GM12878 (cell line): Measurements from ENCODE around the gene ZNF397. TPM values are rescaled to one million over a fixed set of nuclear protein-coding genes. Genes with fewer than 3 reads are reported as not detected.

Source experiments
- ATAC-seq: fragments of 200-7000 bp; cut with Tn5 transposase; 3 replicates; pipeline ENCODE4 v1.9.1; 2020; ENCODE audit warnings: mild to moderate bottlenecking, moderate library complexity
- BruUV-seq: library from RNA; stranded (reverse); fragments of 400-500 nt; replicated peaks from 2 replicates; lab custom pipeline; 2021; lab: Mats Ljungman, UMichigan
- CTCF ChIA-PET: fragments of 300-600 bp; sonication (Branson Sonifier 250); formaldehyde crosslinking; extraction: SDS; loops from one replicate; lab custom pipeline; 2021; ENCODE audit warnings: inconsistent platforms; lab: Yijun Ruan, JAX
- POLR2A ChIA-PET: fragments of 350-600 bp; formaldehyde crosslinking; extraction: SDS; loops from one replicate; lab custom pipeline; 2021; ENCODE audit warnings: inconsistent platforms; lab: Charles Lee
- RAD21 ChIA-PET: fragments of 300-600 bp; sonication (Branson Sonifier 250); formaldehyde crosslinking; loops from one replicate; lab custom pipeline; 2023; ENCODE audit warnings: antibody characterized with exemption; ENCODE audit not compliant: unreplicated experiment; lab: Charles Lee
- SMC1A ChIA-PET: fragments of 300-600 bp; sonication (Branson Sonifier 250); formaldehyde crosslinking; loops from one replicate; lab custom pipeline; 2023; ENCODE audit not compliant: unreplicated experiment, uncharacterized antibody; lab: Charles Lee
- DNase-seq: peaks from one replicate; pipeline ENCODE4 v3.0.0-alpha.2; 2011; ENCODE audit warnings: low read depth, low spot score
- FAIRE-seq: peaks from 3 replicates; lab custom pipeline; 2011; peaks lifted over from hg19 to GRCh38; lab: Jason Lieb, UNC
- H2AFZ ChIP-seq: 2 replicates; pipeline ENCODE4 v1.6.0; 2011; ENCODE audit warnings: low read depth, low read length, control low read depth; ENCODE audit not compliant: control insufficient read depth
- H3K27ac ChIP-seq: 2 replicates; pipeline ENCODE4 v1.5.1; 2011; ENCODE audit warnings: control low read depth; ENCODE audit not compliant: control insufficient read depth, insufficient read depth
- H3K27me3 ChIP-seq, 2 experiments: replicated peaks in 1 of 2; 2 replicates each; pipeline versions ENCODE4 v1.6.0 to v1.6.1; 2011; ENCODE audit warnings: low read length in 1 of 2; ENCODE audit not compliant: control insufficient read depth in 2 of 2, insufficient read depth in 2 of 2
- H3K36me3 ChIP-seq, 2 experiments: 2 replicates each; pipeline ENCODE4 v1.5.1; 2011; ENCODE audit warnings: low read length in 1 of 2; ENCODE audit not compliant: control insufficient read depth in 2 of 2, insufficient read depth in 2 of 2
- H3K4me1 ChIP-seq: 2 replicates; pipeline ENCODE4 v1.6.1; 2011; ENCODE audit warnings: mild to moderate bottlenecking, low read length, moderate library complexity, mixed read lengths; ENCODE audit not compliant: control insufficient read depth, insufficient read depth
- H3K4me2 ChIP-seq: 2 replicates; pipeline ENCODE4 v1.6.0; 2011; ENCODE audit warnings: control low read depth; ENCODE audit not compliant: control insufficient read depth, insufficient read depth
- H3K4me3 ChIP-seq: fragments of 200-600 bp; sonication (generic); 2 replicates; pipeline ENCODE4 v1.5.1; 2016
- H3K79me2 ChIP-seq: 2 replicates; pipeline ENCODE4 v1.6.0; 2011; ENCODE audit warnings: low read length; ENCODE audit not compliant: control insufficient read depth, insufficient read depth
- H3K9ac ChIP-seq: 2 replicates; pipeline ENCODE4 v1.8.0; 2011; ENCODE audit warnings: low read length, control low read depth, mixed read lengths; ENCODE audit not compliant: control insufficient read depth, insufficient read depth
- H3K9me3 ChIP-seq: replicated peaks from 3 replicates; pipeline ENCODE4 v1.5.1; 2011; ENCODE audit warnings: mild to moderate bottlenecking, low read length; ENCODE audit not compliant: control insufficient read depth, insufficient read depth
- H4K20me1 ChIP-seq: 2 replicates; pipeline ENCODE4 v1.6.0; 2011; ENCODE audit not compliant: control insufficient read depth, insufficient read depth
- CEBPB ChIP-seq, 2 experiments: fragments of 150-350 bp in 1 of 2; IDR thresholded peaks; 2 replicates each; pipeline ENCODE4 v1.6.1; 2012 to 2014; ENCODE audit warnings: low read depth in 2 of 2, low read length in 2 of 2, borderline replicate concordance in 1 of 2, inconsistent platforms in 1 of 2
- EZH2 ChIP-seq: IDR thresholded peaks from 2 replicates; pipeline ENCODE4 v1.6.1; 2012; ENCODE audit warnings: low read depth, mild to moderate bottlenecking, control low read depth, inconsistent platforms, low read length, borderline replicate concordance; ENCODE audit not compliant: control insufficient read depth
- KDM1A ChIP-seq: fragments of 200-600 bp; sonication (generic); IDR thresholded peaks from 2 replicates; pipeline ENCODE4 v1.6.1; 2016; ENCODE audit warnings: borderline replicate concordance
- KLF5 ChIP-seq: fragments of 450-650 bp; IDR thresholded peaks from 2 replicates; pipeline ENCODE4 v1.6.1; 2014; ENCODE audit warnings: mild to moderate bottlenecking; ENCODE audit not compliant: partially characterized antibody
- NFYB ChIP-seq: IDR thresholded peaks from 2 replicates; pipeline ENCODE4 v1.6.1; 2011; ENCODE audit warnings: low read depth, mild to moderate bottlenecking, low read length, improper control_type of control experiment, moderate library complexity; ENCODE audit not compliant: insufficient read depth
- NRF1 ChIP-seq: conservative IDR thresholded peaks from 2 replicates; pipeline ENCODE4 v1.6.1; 2011; ENCODE audit warnings: mild to moderate bottlenecking, low read depth, low read length, improper control_type of control experiment
- PAX5 ChIP-seq: IDR thresholded peaks from 2 replicates; pipeline ENCODE4 v1.6.1; 2011; ENCODE audit warnings: low read depth, low read length, borderline replicate concordance
- PBX3 ChIP-seq: IDR thresholded peaks from 2 replicates; pipeline ENCODE4 v1.6.1; 2011; ENCODE audit warnings: mild to moderate bottlenecking, low read depth, low read length, moderate library complexity; ENCODE audit not compliant: insufficient replicate concordance
- PKNOX1 ChIP-seq: fragments of 450-650 bp; IDR thresholded peaks from 2 replicates; pipeline ENCODE4 v1.6.1; 2016; ENCODE audit warnings: mild to moderate bottlenecking
- POU2F2 ChIP-seq: IDR thresholded peaks from 3 replicates; pipeline ENCODE4 v1.6.1; 2011; ENCODE audit warnings: low read depth, mild to moderate bottlenecking, low read length, borderline replicate concordance
- RBBP5 ChIP-seq: fragments of 200-600 bp; sonication (generic); conservative IDR thresholded peaks from 2 replicates; pipeline ENCODE4 v1.6.1; 2016
- RFX5 ChIP-seq: IDR thresholded peaks from 2 replicates; pipeline ENCODE4 v1.6.1; 2011; ENCODE audit warnings: low read depth, low read length, improper control_type of control experiment
- ZNF207 ChIP-seq: fragments of 450-650 bp; IDR thresholded peaks from 2 replicates; pipeline ENCODE4 v1.6.1; 2014; ENCODE audit warnings: antibody characterized with exemption, mild to moderate bottlenecking, borderline replicate concordance
- ZNF217 ChIP-seq: fragments of 450-650 bp; IDR thresholded peaks from 2 replicates; pipeline ENCODE4 v1.6.1; 2017; ENCODE audit warnings: antibody characterized with exemption, mild to moderate bottlenecking
- ZNF274 ChIP-seq: IDR thresholded peaks from one replicate; pipeline ENCODE4 v1.8.0; 2011; ENCODE audit not compliant: insufficient read length, insufficient read depth
- WGBS: methylation state at CpG from one replicate; pipeline ENCODE4 v1.1.6; 2016; ENCODE audit warnings: low lambda C conversion rate; ENCODE audit not compliant: insufficient replicate concordance, insufficient coverage; ENCODE audit errors: missing lambda C conversion rate; 5-methylcytosine and 5-hydroxymethylcytosine counted together
- in situ Hi-C: fragments of 300-500 bp; cut with MboI; formaldehyde crosslinking; loops from 9 replicates; pipeline ENCODE4 v1.14.3; 2018; ENCODE audit warnings: mixed read lengths
- intact Hi-C: fragments of 100-400 bp; cut with micrococcal nuclease; formaldehyde crosslinking; loops from one replicate; pipeline ENCODE4 v1.14.2; 2022; ENCODE audit not compliant: unreplicated experiment
- polyA plus RNA-seq, 11 experiments: library from polyadenylated mRNA; depleted of rRNA in 4 of 11; unstranded in 6 of 11; stranded (reverse) in 5 of 11; fragments of >200 nt; fragmentation: Nextera tagmentation in 4 of 11; fragmentation: Illumina TruSeq in 1 of 11; extraction: Ambion mirVana in 4 of 11; extraction: Trizol in 1 of 11; gene quantifications; 1 replicate in 1 of 11; 2 replicates in 10 of 11; pipeline versions ENCODE4 v1.2.1 to v1.2.3, GENCODE V29; 2011 to 2016; ENCODE audit warnings: inconsistent platforms in 2 of 11, missing spikeins in 2 of 11, low read depth in 1 of 11
- total RNA-seq, 4 experiments: library from RNA; depleted of rRNA in 3 of 4; stranded (reverse); fragments of >200 nt in 3 of 4; fragmentation: Illumina TruSeq in 1 of 4; extraction: Trizol in 1 of 4; gene quantifications; 2 replicates each; pipeline versions ENCODE4 v1.2.1 to v1.2.3, GENCODE V29; 2013 to 2021
- TF ChIP-seq, protein P1 (sequence below): fragments of 450-650 bp; IDR thresholded peaks from 2 replicates; pipeline ENCODE4 v1.6.1; 2018; ENCODE audit warnings: mild to moderate bottlenecking, low read depth, moderate library complexity; ENCODE audit not compliant: partially characterized antibody

ZNF397 gene
- total and polyA plus RNA-seq, 10 of the 15 experiments (the other 5 are each of a cell fraction or from before 2014, with no cell fraction given), result 5.2 to 13.3 (median 10.8) TPM

- no peaks in the 10 kb centered on the region for H3K27me3 ChIP-seq
- ChIA-PET CTCF (no interaction called here), POLR2A (interaction anchor here (0.5 kb wide), 1 partner anchor 35 kb away, joined by 3 read pairs; no protein-coding TSS in a partner anchor), SMC1A (interaction anchor here (0.6 kb wide), 1 partner anchor 107 kb away, joined by 3 read pairs; no protein-coding TSS in a partner anchor), RAD21 (no interaction called here)
- no TSS peak for BruUV-seq
- H3K4me2 ChIP-seq, result no peak overlapping the region
- in situ Hi-C loops (no loop called here), intact Hi-C loops (loop anchor here (10.0 kb wide), 1 partner anchor 326 kb away; no protein-coding TSS in a partner anchor)
- H3K9me3 ChIP-seq, result peaks cover 45% of the 10 kb centered on the region
- FAIRE-seq, result no peak
- 98% methylated on average over 6 of the region's 6 CpGs for WGBS
- no peak overlapping the region for H3K4me3 ChIP-seq
- H2AFZ ChIP-seq, result no peak overlapping the region
- no peak for DNase-seq
- ATAC-seq, result no peak
- no peak overlapping the region for H3K27ac ChIP-seq
- peaks cover 2 to 13% of the 10 kb centered on the region in 2 experiments for H3K36me3 ChIP-seq
- no peak overlapping the region for H3K9ac ChIP-seq
- H3K4me1 ChIP-seq, result no peaks in the 10 kb centered on the region
- TF ChIP-seq RFX5, result no peak
- TF ChIP-seq, protein P1, sequence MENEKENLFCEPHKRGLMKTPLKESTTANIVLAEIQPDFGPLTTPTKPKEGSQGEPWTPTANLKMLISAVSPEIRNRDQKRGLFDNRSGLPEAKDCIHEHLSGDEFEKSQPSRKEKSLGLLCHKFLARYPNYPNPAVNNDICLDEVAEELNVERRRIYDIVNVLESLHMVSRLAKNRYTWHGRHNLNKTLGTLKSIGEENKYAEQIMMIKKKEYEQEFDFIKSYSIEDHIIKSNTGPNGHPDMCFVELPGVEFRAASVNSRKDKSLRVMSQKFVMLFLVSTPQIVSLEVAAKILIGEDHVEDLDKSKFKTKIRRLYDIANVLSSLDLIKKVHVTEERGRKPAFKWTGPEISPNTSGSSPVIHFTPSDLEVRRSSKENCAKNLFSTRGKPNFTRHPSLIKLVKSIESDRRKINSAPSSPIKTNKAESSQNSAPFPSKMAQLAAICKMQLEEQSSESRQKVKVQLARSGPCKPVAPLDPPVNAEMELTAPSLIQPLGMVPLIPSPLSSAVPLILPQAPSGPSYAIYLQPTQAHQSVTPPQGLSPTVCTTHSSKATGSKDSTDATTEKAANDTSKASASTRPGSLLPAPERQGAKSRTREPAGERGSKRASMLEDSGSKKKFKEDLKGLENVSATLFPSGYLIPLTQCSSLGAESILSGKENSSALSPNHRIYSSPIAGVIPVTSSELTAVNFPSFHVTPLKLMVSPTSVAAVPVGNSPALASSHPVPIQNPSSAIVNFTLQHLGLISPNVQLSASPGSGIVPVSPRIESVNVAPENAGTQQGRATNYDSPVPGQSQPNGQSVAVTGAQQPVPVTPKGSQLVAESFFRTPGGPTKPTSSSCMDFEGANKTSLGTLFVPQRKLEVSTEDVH, result no peak
- no peak for TF ChIP-seq KLF5
- TF ChIP-seq NFYB, result no peak
- TF ChIP-seq KDM1A, result no peak
- TF ChIP-seq PAX5, result no peak
- TF ChIP-seq NRF1, result no peak
- no peak for TF ChIP-seq RBBP5
- TF ChIP-seq PBX3, result no peak
- no peak for TF ChIP-seq ZNF217
- TF ChIP-seq EZH2, result no peak
- no peak for TF ChIP-seq CEBPB (IDR thresholded peaks at IDR 0.05; ENCODE audit: borderline replicate concordance in 1 of 2, low read depth in 2 of 2, low read length in 2 of 2)
- TF ChIP-seq PKNOX1, result no peak
- no peak for TF ChIP-seq ZNF274
- no peak for TF ChIP-seq ZNF207
- TF ChIP-seq POU2F2, result no peak
- no peaks in the 10 kb centered on the region for H4K20me1 ChIP-seq
- H3K79me2 ChIP-seq, result no peaks in the 10 kb centered on the region
These were observed 7.6 kb downstream of the ZNF397 start for GRCh38 chr18:35248429-35248828.
